NOMO-1 treated with DMSO at 0.1 percent for 48 hours (cell line): Measurements from ENCODE around the gene FOXL2NB.
A peak's percentile ranks its signal among the peaks of the same experiment; 100 is the strongest.
"Not testable (repeated sequence)": the region's sequence is repeated elsewhere in the genome, so short reads cannot be mapped to it uniquely, and the experiment has no call there.

Experiments
- DNase-seq: peaks from one replicate; lab custom pipeline; 2025; ENCODE audit not compliant: unreplicated experiment; lab: John Stamatoyannopoulos, UW

Gene FOXL2NB

DNA sequence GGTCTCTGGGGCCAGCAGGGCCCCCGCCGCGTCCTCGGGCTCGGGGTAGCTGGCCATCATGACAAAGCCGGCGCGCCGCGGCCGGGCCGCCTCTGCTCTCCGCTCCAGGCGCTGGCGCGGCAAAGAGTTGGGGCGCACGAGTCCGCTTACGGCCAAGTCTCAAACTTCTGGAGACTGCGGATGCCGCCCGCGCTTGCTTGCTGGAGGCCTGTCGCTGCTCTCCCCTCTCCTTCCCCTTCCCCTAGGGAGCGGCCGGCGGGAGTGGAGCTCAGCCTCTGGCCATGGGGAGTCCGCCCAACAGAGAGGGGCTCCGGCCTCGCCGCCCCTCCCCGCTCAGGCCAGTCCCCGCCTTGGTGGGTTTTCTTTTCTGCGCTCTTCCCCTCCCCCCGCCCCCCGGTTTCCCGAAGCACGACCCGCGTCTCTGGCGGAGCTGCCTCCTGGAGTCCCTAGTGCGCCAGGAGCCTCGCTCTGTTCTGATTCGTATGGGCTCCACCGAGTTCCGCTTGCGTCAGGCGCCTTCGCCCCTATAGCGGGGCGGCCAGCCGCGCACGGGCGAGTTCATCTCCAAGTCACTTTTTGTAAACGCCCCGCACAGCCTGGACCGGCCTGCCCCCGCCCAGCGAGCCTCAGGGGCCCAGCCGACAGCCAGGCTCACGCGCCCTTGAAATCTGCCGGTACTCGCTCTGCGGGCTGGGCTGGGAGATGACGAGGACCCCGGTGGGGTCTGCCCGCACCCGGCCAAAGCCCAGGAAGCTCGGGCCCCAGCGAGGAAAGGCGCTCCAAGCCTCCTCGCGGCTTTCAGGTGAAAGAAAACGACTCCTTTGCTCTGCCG is at the start of gene FOXL2NB, which contains the start of gene FOXL2:
Gene FOXL2NB (plus strand): TSS at position 555 of the 832 bp plus-strand sequence. CDS start 148 bp downstream, at position 703.
Gene FOXL2 (minus strand): TSS at position 475 of the 832 bp plus-strand sequence. CDS start 415 bp downstream, at position 60.
- peak; percentile 28 for DNase-seq

- no peak for DNase-seq
Measured at GRCh38 chr3:138898301-138898700, 48.7 kb upstream of the FOXL2NB start.

- no peak for DNase-seq
Measured at GRCh38 chr3:138898708-138899107, 48.3 kb upstream of the FOXL2NB start.

DNA sequence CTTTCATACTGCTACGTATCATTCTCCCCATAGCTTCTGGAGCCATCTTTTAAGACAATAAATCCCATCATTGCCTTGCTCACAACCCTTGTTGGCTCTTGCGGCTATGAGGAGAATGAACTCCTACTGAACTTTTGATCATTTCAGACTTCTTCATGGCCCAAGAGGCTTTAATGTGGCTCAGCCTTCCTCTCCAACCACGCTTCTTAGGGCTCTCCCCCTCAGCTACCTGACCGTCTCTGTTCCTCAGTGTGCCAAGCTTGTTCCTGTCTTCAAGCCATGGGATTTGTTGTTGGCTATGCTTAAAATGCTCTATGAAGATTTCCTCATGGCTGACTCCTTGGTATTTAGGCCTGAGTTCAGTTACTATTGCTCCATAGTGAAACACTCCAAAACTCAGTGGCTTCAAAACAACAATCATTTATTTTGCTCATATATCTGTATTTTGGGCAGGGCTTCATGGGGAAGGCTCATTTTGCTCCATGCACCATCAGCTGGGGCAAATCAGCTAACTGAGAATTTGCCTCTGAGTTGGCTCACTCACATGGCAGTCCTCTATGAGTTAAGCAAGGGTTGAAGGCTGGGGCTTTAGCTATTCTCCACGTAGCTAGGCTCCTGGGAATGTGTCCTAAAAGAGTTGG is 47.5 kb upstream of the FOXL2NB start:
- DNase-seq, result no peak

GRCh38 chr3:138901567-138901966 is 45.5 kb upstream of the FOXL2NB start:
- DNase-seq, result no peak

- no peak for DNase-seq
Measured at GRCh38 chr3:138902171-138902570, 44.8 kb upstream of the FOXL2NB start.

DNA sequence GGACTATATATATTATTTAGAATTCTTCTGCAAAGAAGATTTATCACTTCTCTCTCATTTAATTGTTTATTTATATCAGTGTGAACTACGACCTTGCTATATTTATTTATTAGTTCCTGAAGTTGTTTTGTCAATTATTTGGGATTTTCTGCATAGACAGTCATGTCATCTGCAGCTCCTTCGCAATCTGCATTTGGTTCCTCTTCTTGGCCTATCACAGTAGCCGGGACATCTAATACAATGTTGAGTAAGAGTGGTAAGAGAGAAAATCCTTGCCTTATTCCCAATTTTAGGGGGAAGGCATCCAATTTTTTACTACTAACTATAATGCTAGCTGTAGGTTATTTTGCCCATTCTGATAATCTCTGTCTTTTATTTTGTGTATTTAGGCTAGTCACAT is 39.5 kb upstream of the FOXL2NB start:
- peak; percentile 48 for DNase-seq

- peak; percentile 71 for DNase-seq
Measured at GRCh38 chr3:138908846-138909245, 38.2 kb upstream of the FOXL2NB start.

DNA sequence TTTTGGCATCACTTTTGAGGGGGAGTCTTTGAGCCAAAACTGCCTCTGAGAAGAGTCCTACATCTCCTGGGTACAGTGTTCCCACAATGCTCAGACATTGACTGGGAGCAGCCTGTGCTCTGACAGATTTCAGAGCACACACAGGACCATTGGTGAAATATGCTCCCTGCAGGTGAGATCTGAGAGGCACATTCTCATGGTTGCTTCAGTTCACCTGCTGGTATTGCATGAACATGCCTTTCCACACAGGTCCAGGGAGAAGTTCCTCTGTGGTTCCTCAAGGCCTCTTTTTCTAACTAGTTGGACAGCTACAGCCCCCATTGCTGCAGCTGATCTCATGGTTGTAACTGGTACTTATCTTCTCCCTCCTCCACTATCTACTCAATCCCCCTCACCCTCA is 37.1 kb upstream of the FOXL2NB start:
- DNase-seq, result no peak

- DNase-seq, result no peak
Measured at GRCh38 chr3:138911621-138912020, 35.4 kb upstream of the FOXL2NB start.

- no peak for DNase-seq
Measured at GRCh38 chr3:138912237-138912636, 34.8 kb upstream of the FOXL2NB start.

DNA sequence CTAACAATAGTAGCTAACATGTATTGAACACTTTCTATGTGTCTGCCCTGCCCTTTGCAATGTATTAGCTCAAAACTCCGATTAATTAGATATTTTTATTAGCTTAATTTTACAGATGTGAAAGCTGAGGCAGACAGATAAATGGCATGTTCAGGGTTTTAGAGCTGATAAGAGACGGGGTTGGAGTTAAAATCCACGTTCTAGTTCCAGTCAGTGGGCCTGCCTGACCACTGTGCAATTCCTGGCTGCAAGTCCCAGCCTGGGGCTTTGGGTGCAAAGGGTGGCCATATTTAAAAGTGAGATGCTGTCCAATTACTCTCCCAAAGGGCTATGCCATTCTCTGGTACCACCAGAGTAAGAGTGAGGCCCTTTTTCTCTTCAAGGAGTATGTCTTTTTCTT is 33.3 kb upstream of the FOXL2NB start:
- no peak for DNase-seq

DNA sequence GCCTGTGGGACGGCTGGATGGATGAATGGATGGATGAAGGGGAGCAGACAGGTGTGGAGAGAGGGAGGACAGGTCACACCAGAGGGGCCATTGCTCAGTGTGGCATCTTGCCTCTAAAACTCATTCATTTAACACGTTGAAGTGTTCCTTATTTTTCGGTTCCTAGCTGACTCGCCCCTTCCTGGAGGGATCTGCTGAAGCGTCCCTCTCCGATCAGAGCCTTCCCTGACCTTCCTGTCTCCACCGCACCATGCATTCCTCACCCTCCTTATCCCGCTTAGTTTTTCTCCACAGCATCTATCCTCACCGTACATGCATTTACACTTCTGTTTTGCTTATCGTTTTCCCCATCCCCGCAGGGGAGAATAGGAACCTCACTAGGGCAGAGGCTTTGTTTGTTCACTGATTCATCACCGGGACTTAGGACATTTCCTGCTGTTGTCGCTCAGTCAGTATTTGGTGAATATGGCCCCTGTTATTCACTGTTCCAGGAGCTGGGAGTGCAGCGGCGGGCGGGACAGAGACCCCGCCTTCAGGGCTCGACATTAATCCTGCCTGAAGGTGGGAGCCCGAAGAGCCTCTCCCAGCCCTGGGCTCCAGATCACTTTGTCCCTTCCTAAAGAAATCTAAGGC is 32.0 kb upstream of the FOXL2NB start:
- peak; percentile 92 for DNase-seq

GRCh38 chr3:138915503-138916498 is 31.2 kb upstream of the FOXL2NB start:
- DNase-seq, result peak; percentile 94

GRCh38 chr3:138916824-138917223 is 30.2 kb upstream of the FOXL2NB start:
- DNase-seq, result no peak

DNA sequence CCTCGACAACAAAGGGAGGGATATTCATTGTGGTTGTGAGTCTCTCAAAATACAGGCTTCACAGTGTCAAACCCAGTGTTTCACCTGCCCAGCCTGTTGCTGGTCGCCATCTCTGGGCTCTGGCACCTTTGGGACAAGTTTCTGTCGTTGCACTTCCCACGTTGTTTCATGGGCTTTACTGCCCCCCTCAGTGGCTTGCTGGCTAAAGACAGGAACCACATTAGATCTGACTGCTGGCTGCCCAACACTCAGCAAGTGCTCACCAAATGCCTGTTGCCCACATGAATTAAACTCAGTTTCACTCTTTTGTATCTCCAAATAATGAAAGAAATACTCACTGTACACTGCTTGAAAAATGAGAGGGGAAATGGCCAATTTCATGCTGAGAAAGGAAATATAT is 27.7 kb upstream of the FOXL2NB start:
- no peak for DNase-seq

GRCh38 chr3:138921316-138922292 is 25.4 kb upstream of the FOXL2NB start:
- no peak for DNase-seq

- not testable (repeated sequence) for DNase-seq
Measured at GRCh38 chr3:138922400-138922799, 24.6 kb upstream of the FOXL2NB start.

- DNase-seq, result peak; percentile 87
Measured at GRCh38 chr3:138923531-138923994, 23.5 kb upstream of the FOXL2NB start.
